ENCODE results near the gene SDR39U1.

SDR39U1 gene

DNA sequence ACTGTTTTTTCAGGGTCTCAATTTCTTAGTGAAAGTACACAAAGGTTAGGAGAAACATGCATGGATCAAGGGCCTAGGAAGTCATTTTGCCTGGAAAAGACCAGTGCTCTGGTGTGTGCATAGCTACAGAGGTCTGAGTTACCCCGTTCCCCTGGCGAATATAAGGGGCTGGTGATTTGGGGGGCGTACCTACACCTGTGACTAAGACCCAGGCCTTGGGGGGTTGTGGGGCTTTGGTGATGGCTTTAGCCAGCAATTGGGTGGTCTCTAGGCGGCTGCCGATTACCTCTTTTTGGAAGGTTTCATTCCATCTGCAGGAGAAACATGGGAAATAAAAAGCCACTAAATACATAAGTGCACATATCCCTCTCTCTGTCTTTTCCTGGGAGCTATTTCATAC is 1.1 kb downstream of the SDR39U1 start:
- no peak for DNase-seq

DNA sequence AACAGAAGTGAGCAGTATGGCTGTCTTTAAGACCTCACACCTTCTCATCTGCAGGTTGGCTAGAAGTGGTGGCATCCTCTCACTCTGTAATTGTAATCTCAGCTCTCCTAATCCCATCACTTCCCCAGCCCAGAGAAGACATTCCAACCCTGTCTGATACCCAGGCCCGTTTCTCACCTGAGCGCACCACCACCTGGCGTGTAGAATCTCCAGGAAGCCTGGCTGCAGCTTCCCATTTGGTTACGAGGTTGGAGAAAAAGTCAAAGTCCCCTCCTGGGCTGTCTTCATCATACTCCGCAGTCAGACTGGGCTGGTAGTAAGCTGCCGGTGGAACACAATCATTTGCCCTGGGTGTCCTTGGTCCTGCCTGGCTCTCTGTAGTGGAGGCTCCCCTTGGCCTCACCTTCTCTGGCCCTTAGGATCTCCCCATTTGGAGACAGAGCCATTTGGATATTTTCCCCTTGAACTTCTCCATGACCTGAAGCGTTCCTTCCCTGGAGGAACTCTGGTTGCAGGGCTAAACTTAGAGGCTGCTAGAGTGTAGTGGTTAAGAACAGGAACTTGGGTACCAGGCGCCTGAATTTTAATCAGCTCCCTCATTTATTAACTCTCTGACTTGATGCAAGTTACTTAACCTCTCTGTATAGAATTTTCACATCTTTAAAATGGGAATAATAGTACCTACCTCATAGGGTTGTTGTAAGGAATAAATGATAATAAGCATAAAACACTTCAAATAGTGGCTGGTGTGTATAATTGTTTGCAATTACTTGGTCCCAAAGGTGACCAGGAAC is 1.8 kb downstream of the SDR39U1 start:
- no peak for DNase-seq

DNA sequence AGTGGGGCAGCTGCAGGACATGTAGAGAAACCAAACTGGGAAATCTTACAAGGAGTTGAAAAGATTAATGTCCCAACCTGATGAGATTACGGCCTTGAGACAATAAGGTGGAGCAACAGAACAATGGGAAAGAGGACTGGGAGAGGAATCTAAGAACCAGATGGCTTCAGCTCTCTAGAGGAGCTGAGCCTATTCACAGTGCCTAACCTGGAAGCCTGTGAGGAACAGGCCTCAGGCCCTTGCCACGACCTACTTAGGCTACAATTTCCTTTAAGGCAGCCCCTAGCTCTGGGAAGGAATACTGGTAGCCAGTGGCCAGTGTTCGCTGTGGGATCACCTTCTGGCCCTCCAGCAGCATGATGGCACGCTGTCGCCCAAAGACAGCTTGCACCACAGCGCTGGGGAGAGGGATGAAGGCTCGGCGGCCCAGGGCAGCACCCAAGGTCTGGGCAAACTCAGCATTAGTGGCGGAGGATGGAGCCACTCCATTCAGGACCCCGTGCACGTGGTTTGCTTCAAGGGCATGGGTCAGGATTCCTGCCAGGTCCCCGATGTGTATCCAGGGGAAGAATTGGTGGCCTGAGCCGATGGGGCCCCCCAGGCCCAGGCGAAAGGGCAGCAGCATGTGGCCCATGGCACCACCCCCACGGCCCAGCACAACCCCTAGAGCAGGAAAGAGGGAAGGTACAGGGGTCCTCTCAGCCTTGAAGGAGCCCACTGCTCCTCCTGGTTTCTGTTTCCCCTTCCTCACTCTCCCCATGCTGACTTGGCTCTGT is 2.6 kb downstream of the SDR39U1 start:
- DNase-seq, result no peak

DNA sequence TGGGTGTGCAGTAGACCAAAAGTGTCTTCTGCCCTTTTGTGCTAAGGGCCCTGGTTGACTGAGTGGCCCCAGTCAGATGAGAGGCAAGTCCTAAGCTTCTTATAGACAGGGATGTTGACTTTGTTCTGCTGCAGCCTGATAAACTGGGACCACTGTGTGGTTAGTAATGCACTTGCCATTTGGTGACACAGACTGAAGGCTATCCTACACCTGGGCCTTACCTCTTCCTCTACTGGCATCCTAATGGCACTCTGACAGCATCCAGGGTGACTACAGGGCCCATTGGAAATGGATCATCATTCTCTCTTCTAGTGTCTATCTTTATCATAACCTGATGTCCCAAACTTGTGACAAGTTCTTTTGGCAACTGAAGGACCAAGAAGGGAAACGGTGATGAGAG is 3.3 kb downstream of the SDR39U1 start:
- no peak for DNase-seq

DNA sequence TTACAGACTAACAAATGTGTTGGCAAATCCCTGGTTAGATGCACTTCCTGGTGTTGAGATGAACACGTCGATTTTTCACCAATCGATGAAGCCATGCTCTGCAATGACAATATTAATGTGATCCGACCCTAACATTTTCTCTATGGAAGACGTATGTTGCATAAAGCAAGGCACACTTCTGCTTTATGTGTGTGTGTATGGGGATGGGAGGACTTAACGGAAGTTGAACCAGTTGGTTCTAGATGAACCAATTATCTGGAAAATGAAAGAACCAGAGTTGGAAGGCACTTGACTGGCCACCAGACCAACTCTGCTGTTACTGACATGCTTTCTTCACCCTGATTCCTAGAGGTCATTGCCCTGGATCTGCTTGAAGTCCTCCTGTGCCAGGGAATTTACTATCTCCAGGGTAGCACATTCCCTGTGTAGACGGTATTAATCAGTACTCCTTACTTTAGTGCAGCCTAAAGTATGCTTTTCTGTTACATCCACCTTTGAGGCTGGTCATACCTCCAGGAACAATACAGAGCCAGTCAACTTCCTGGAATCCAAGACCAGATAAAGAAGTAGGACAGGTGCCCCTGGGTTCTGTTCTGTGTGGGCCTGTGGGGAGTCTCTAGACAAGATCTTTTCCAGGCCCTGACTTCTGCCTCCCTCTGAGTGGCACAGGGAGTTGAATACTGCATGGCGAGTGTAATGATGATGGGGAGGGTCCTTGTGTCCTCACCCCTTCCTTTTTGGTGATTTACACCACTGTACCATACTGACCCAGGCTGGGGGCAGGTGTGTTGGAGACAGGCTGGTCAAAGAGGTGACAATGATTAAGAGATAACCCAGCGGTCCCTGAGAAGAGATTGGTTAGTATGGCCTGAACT is 4.1 kb downstream of the SDR39U1 start:
- no peak for DNase-seq

DNA sequence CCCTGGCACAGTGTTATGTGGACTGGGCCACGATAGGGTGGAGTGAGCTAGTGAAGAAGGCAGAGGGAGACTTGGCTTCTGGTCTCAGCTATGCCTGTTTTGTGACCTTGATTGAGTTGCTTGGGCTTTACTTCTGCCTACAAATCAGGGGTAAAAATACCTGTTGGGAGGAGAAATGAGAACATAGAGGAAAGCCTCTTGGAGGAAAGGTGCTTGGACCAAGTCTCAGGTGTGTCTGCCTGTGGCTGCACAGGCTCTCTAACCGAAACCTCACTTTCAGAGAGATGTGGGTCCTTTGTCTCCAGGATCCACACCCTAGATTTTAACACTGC is 4.9 kb downstream of the SDR39U1 start:
- no peak for DNase-seq

DNA sequence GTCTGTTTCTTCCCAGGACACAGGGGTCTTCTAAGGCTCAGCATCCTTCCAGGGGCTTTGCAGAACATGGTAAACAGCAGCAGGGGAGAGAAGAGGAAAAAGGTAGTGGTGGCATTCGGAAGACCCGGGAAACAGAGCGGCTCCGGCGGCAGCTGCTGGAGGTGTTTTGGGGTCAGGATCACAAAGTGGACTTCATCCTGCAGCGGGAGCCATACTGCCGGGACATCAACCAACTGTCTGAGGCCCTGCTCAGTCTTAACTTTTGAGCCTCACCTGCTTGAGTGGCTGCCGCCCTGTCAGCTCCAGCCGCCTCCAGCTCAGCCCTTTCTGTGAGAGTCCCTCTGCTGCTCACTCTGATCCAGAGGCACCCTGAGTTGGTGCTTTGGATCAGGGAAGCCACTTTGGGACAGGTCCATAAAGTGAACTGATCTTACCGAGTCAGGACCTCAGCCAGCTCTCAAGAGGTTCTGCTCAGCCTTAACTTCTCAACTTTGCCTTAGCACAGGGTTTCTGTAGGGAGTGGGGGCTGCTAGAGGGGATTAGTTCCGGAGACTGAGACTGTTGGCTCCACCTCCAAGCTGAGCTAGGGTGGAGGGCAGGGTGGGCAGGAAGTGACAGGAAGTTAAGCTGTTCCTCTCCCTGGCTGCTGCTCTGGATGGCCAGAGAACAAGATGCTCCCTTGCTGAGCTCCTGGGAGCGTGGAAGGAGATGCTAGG is 5.4 kb downstream of the SDR39U1 start:
- no peak for DNase-seq

DNA sequence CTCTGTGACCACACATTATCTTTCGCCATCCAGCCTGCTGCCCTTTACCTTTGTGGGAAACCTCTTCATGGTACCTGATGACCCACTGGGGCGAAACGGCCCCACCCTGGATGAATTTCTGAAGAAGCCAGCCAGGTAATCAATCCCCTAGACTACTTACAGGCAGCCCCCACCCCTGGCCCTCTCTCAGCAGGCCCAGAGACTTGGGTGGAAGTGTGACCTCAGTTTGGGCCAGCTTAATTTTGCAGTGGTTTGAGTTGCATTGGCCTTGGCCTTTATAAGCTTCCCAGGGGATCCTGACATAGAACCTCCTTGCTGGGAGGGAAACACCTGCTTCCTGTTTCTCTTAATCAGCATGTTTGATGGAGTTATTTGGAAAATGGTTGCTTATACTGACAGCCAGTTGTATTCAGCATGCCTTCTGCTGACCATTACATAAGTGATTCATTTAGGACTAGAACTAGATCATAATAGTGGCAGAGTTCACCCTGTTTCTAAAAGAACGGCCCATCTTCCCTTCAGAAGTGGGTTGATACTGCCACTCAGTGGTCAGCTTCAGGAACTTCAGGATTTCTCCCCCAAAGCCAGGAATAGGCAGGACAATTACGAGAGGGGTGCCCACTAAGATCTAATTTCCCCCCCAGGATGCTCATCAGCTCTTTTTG is 6.1 kb downstream of the SDR39U1 start:
- DNase-seq, result peak; percentile 15

DNA sequence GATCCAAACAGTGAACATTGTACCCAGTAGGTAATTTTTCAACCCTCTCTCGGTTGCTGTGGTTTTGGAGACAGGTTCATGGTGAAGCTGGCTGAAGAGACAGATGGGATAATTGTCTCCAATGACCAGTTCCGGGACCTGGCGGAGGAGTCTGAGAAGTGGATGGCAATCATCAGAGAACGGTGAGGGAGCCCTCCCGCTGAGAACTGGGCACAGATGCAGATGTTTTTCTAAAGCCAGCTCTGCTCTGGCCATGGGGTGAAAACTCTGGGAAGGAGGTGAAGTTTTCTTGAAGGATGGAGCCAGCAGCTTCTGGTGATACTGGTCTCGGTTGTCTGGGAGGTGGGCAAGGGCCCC is 6.6 kb downstream of the SDR39U1 start:
- no peak for DNase-seq

DNA sequence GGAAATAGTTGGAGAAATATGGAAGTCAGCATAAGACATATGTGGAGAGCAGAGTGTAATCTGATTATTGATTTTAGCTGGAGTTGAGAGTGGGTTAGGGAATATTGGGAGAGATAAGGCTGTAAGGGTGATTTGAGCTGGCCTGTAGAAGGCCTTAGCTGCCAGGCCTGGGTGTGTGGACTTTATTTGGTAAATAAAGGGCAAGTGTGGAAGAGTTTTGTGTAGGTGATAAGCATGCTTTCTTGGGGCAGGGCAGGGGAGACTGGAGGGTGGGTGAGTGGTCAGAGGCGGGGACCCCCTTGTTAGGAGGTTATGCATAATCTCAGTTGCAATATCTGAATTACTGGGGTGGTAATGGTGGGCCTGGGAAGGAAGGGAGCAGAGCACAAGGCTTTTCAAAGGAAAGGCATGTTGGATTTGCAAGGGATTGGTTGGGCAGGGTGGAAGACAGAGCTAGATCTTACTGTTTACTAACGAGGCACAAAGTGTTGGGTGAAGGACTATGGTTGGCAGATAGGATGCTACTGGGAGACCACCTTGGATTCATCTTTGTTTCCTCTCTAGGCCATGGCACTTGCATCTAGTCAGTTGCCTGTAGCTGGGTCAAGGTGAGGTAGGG is 7.3 kb downstream of the SDR39U1 start:
- no peak for DNase-seq

DNA sequence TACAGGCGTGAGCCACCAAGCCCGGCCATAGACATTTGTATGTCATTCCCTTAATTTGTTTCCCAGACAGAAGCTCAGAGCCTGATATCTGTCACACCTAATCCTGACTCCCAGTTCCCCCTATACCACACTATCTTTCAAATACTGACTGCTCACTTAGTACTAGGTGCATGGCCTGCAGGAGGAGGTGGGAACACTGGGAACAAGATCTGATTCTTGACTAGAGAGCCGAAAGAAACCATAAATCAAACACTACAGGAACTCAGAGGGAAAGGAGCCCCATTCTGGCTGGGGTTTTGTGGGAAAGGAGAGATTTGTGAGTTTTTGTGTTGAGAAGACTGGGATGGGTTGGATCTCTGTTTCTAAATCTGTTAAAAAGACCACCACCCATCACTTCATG is 7.9 kb downstream of the SDR39U1 start:
- no peak for DNase-seq

DNA sequence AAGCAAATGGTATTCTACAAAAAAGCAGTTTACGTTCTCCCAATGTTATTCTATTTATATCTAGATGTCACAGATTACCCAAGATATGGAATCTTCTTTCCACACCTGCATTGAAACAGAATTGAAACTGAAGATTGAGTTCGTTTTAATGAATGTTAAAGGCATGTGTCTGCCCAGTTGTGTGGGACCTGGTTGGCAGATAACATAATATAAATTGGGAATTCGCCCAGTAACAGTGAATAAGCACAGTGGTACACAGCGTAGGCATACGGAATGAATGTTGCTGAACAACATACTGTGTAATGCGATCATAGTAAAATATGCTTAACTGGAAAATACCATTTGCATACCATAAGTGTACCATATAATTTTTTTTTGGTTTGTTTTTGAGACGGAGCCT is 8.5 kb downstream of the SDR39U1 start:
- no peak for DNase-seq

DNA sequence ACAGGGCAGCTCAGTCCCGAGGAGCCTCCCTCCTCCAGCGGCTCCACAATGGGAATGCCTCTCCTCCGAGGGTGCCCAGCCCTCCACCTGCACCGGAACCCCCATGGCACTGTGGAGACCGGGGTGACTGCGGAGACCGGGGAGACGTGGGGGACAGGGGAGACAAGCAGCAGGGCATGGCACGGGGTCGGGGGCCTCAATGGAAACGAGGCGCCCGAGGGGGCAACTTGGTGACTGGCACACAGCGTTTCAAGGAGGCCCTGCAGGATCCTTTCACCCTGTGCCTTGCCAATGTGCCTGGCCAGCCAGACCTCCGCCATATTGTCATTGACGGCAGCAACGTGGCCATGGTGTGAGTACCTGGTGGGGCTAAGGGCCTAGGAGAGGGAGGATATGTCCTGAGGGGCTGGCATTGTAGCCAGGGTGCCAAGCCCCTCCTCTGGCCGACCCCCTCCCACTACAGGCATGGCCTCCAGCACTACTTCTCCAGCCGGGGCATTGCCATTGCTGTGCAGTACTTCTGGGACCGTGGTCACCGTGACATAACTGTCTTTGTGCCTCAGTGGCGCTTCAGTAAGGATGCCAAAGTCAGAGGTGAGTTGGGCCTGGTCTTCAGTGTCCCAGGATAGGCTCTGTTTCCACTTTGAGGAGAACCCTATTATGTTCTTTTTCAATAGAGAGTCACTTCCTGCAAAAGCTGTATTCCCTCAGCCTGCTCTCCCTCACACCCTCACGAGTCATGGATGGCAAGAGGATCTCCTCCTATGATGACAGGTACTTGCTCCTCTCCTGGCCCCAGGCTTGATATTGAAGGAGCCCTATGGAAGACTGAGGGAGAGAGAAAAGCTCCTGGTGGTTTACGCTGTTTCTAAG is 10.1 kb downstream of the SDR39U1 start:
- DNase-seq, result no peak

DNA sequence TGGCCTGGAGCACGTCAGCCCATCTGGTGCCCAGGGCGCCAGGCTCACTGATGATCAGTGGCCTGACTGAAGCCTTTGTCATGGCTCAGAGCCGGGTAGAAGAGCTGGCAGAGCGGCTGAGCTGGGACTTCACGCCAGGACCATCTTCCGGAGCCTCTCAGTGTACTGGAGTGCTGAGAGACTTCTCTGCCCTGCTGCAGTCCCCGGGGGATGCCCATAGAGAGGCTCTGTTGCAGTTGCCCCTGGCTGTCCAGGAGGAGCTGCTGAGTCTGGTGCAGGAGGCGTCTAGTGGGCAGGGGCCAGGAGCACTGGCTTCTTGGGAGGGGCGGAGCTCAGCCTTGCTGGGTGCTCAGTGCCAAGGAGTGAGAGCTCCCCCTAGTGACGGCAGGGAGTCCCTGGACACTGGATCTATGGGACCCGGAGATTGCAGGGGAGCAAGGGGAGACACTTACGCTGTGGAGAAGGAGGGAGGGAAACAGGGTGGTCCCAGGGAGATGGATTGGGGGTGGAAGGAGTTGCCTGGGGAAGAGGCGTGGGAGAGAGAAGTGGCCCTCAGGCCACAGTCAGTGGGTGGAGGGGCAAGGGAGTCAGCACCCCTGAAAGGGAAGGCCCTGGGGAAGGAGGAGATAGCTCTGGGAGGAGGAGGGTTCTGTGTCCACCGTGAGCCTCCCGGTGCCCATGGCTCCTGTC is 10.9 kb downstream of the SDR39U1 start:
- peak; percentile 25 for DNase-seq

DNA sequence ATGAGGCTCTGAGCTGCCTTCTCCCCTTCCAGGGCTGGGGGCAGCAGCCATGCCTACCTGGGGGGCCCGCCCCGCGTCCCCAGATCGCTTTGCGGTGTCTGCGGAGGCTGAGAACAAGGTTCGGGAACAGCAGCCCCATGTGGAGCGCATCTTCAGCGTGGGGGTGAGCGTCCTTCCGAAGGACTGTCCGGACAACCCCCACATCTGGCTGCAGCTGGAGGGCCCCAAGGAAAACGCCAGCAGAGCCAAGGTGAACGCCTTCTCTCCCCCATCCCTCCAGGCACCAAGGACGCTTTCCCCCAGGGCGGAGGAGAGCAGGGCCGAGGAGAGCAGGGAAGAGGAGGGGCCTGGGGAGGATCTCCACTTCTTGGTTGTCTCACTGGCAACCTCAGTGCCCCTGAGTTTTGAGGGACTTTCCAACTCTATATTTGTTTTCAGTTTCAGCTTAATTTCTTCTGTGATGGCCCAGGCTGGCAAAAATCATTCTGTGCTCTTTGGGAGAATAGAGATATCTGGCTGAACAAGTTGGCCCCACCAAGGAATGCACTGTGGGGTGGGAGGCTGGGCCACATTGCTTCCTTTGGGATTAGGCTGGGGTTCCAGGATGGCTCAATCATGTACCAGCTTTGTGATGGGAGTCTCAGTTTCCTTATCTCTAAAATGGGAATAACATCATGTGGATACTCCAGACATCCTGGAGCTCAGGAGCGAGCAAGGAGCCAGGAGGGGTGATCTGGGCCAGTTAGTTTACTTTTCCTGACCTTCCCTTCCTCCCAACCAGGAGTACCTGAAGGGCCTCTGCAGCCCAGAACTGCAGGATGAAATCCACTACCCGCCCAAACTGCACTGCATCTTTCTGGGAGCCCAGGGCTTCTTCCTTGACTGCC is 11.7 kb downstream of the SDR39U1 start:
- no peak for DNase-seq

DNA sequence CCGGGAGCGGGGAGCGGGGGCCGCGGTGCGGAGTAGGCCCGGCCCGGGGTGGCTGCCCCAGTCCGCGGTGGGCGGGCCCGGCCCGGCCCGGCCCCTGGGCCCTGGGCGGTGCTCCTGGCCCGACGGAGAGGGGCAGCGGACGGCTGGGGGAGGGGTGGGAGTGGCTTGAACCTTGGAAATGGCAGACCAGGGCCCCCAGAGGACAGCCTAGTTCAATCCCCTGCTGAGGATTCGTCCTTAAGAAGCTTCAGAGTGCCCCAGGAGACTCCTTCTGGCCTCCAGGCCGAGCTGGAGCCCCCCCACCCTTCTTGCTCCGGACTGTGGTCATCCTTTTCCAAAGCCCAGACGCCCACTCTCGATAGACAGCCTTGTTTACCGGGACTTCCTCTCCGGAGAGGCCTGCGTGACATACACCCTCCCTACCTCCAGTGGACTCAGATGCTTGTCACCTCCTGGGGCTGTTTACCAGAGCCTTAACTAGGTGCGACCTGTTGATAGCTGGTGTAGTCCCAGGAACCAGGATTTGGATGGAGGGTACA is 12.4 kb downstream of the SDR39U1 start:
- no peak for DNase-seq

DNA sequence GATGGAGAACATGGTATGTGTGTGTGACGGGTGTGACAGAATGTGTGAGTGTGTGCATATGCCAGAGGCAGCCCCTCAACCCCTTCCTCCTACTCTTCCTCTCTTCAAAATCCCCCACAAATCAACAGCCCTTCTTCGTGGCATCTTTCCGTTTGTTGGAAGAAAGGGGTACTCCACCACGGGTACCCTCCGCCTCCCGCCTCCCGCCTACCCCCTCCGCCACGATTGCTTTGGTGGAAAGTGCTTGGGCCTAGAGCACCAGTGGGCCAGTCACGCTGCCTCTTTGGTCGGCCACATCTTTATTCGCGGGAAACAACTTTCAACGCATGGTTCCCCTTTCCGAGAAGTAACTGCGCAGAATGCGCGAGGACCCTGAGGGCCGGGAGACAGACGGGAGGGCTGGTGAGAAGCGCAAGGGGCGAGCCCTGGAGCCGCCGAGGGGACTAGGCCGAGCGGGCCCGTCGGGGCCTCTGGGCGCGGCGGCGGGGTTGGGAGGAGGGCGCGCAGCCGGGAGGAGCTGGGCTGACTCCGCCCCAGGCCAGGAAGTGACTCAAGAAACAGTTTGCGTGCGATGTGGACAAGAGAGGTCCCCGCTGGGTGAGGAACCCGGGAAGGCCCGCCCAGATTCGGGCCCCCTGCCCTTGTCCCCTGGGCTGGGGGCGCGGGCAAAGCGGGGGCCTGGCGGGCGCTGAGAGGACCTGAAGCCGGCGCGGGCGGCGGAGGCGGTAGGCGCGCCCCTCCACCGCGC is 13.0 kb downstream of the SDR39U1 start, which contains the start of the genes CBLN3 and KHNYN:
TSS of gene CBLN3 (minus strand) at position 274 of the 748 bp plus-strand sequence. CDS start 614 bp downstream, outside the sequence.
TSS of gene KHNYN (plus strand) at position 560 of the 748 bp plus-strand sequence. CDS start 777 bp downstream, outside the sequence.
- peak; percentile 44 for DNase-seq

Data from SIG-M5 (cell line).